SK-N-SH treated with all-trans-retinoic acid at 6 μM for 48 hours (cell line): ENCODE data around the gene RGMA.

Experiments
- ATAC-seq: fragments of 200-7000 bp; cut with Tn5 transposase; 3 replicates; pipeline ENCODE4 v1.9.1; 2020; ENCODE audit warnings: mild to moderate bottlenecking, moderate library complexity
- ARNTL ChIP-seq: fragments of 450-650 bp; formaldehyde crosslinking; IDR thresholded peaks from 2 replicates; pipeline ENCODE4 v1.5.0; 2020; ENCODE audit warnings: low read depth, mild to moderate bottlenecking, moderate library complexity, borderline replicate concordance
- BACH2 ChIP-seq: fragments of 250-450 bp; sonication (Bioruptor Pico); IDR thresholded peaks from 2 replicates; pipeline ENCODE4 v1.9.0; 2021; ENCODE audit warnings: mild to moderate bottlenecking, borderline replicate concordance
- CSDC2 ChIP-seq: fragments of 250-450 bp; sonication (Bioruptor Pico); IDR thresholded peaks from 2 replicates; pipeline ENCODE4 v1.5.0; 2020; ENCODE audit warnings: mild to moderate bottlenecking, moderate library complexity
- CSRNP3 ChIP-seq: fragments of 250-450 bp; sonication (Bioruptor Pico); IDR thresholded peaks from 2 replicates; pipeline ENCODE4 v1.5.1; 2021; ENCODE audit warnings: mild to moderate bottlenecking, moderate library complexity
- ISL1 ChIP-seq: fragments of 250-450 bp; sonication (Bioruptor Pico); IDR thresholded peaks from 2 replicates; pipeline ENCODE4 v2.1.2; 2022; ENCODE audit warnings: mild to moderate bottlenecking, moderate library complexity
- OSR1 ChIP-seq: fragments of 250-450 bp; sonication (Bioruptor Pico); IDR thresholded peaks from 2 replicates; pipeline ENCODE4 v1.8.0; 2022; ENCODE audit warnings: moderate library complexity, mild to moderate bottlenecking, inconsistent platforms
- PPARA ChIP-seq: fragments of 250-450 bp; sonication (Bioruptor Pico); IDR thresholded peaks from 2 replicates; pipeline ENCODE4 v1.5.0; 2020; ENCODE audit warnings: mild to moderate bottlenecking, borderline replicate concordance
- SNAI2 ChIP-seq: fragments of 250-450 bp; sonication (Bioruptor Pico); IDR thresholded peaks from 2 replicates; pipeline ENCODE4 v1.5.0; 2020; ENCODE audit warnings: mild to moderate bottlenecking, moderate library complexity
- TCF4 ChIP-seq: fragments of 250-450 bp; sonication (Bioruptor Pico); IDR thresholded peaks from 2 replicates; pipeline ENCODE4 v1.8.0; 2021; ENCODE audit warnings: mild to moderate bottlenecking, moderate library complexity, borderline replicate concordance
- TOX ChIP-seq: fragments of 250-450 bp; sonication (Bioruptor Pico); IDR thresholded peaks from 2 replicates; pipeline ENCODE4 v1.8.0; 2021; ENCODE audit warnings: mild to moderate bottlenecking, moderate library complexity, borderline replicate concordance
- ZC3H10 ChIP-seq: fragments of 250-450 bp; sonication (Bioruptor Pico); IDR thresholded peaks from 2 replicates; pipeline ENCODE4 v1.5.1; 2021; ENCODE audit warnings: mild to moderate bottlenecking, moderate library complexity
- ZFP3 ChIP-seq: fragments of 250-450 bp; sonication (Bioruptor Pico); IDR thresholded peaks from 2 replicates; pipeline ENCODE4 v1.5.0; 2020; ENCODE audit warnings: mild to moderate bottlenecking, moderate library complexity
- ZFP30 ChIP-seq: fragments of 450-650 bp; formaldehyde crosslinking; IDR thresholded peaks from 2 replicates; pipeline ENCODE4 v1.5.0; 2022; ENCODE audit warnings: mild to moderate bottlenecking, moderate library complexity
- ZNF565 ChIP-seq: fragments of 450-650 bp; formaldehyde crosslinking; conservative IDR thresholded peaks from 2 replicates; pipeline ENCODE4 v1.5.0; 2020; ENCODE audit warnings: low read depth, mild to moderate bottlenecking, moderate library complexity
- ZNF70 ChIP-seq: fragments of 450-650 bp; formaldehyde crosslinking; IDR thresholded peaks from 2 replicates; pipeline ENCODE4 v1.5.0; 2020; ENCODE audit warnings: mild to moderate bottlenecking, moderate library complexity
- TF ChIP-seq, protein P1 (sequence below): fragments of 250-450 bp; sonication (Bioruptor Pico); IDR thresholded peaks from 2 replicates; pipeline ENCODE4 v1.5.1; 2020; ENCODE audit warnings: low read depth, mild to moderate bottlenecking, moderate library complexity
- TF ChIP-seq, protein P2 (sequence below): fragments of 250-450 bp; sonication (Bioruptor Pico); IDR thresholded peaks from 2 replicates; pipeline ENCODE4 v1.5.0; 2020; ENCODE audit warnings: mild to moderate bottlenecking, moderate library complexity
- TF ChIP-seq, protein P3 (sequence below): fragments of 250-450 bp; sonication (Bioruptor Pico); IDR thresholded peaks from 2 replicates; pipeline ENCODE4 v1.8.0; 2021; ENCODE audit warnings: low read depth, mild to moderate bottlenecking, moderate library complexity, borderline replicate concordance
- TF ChIP-seq, protein P4 (sequence below): fragments of 250-450 bp; sonication (Bioruptor Pico); IDR thresholded peaks from 2 replicates; pipeline ENCODE4 v1.8.0; 2020; ENCODE audit warnings: mild to moderate bottlenecking, moderate library complexity, borderline replicate concordance

Gene RGMA

DNA sequence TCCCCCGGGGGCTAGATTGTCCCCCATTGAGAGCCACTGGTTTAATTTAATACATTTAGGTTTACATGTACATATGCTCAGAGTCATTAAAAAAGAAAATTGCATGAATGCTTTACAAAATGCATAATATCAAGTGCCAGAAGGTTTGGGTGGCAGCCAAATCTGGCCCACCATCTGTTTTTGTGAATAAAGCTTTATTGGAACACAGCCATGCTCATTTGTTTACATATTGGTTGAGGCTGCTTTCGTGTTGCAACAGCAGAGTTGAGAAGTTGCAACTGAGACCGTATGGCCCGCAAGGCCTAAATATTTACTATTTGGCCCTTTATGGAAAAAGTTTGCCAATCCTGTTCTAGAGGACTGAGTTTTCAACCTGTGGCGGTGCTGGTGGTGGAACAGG, 32.1 kb upstream of the RGMA start:
- no peak for ATAC-seq
- TF ChIP-seq ARNTL (CRISPR knock-in tag), result no peak
- no peak for TF ChIP-seq OSR1 (CRISPR knock-in tag)
- TF ChIP-seq ISL1, result no peak
- TF ChIP-seq TOX, result no peak
- TF ChIP-seq, all 23 proteins: peak for 0

DNA sequence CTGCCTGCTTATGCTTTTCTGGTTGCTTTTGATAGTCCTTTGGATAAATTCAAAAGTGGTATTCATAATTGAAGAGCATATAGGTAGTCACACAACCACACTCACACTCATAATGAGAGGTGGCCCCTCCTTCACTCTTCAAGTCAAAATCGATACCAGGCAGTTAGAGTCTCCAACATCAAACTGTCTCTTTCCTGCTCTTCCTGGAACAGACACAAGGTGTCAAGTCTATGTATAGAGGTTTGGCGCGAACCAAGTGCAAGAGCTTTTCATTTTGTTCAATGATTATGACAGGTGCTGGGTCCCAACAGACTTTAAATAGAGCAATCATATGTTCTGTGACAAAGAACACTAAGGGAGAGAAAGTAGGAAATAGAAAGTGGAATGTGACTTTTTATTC, 29.9 kb upstream of the RGMA start:
- TF ChIP-seq ZC3H10 (CRISPR knock-in tag) (no peak), CSRNP3 (CRISPR knock-in tag) (no peak), ZNF565 (no peak), SNAI2 (no peak), TCF4 (no peak), BACH2 (CRISPR knock-in tag) (no peak), CSDC2 (CRISPR knock-in tag) (no peak), OSR1 (CRISPR knock-in tag) (no peak), TOX (no peak)
- TF ChIP-seq, protein P1, sequence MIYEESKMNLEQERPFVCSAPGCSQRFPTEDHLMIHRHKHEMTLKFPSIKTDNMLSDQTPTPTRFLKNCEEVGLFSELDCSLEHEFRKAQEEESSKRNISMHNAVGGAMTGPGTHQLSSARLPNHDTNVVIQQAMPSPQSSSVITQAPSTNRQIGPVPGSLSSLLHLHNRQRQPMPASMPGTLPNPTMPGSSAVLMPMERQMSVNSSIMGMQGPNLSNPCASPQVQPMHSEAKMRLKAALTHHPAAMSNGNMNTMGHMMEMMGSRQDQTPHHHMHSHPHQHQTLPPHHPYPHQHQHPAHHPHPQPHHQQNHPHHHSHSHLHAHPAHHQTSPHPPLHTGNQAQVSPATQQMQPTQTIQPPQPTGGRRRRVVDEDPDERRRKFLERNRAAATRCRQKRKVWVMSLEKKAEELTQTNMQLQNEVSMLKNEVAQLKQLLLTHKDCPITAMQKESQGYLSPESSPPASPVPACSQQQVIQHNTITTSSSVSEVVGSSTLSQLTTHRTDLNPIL, result no peak
- TF ChIP-seq, protein P2, sequence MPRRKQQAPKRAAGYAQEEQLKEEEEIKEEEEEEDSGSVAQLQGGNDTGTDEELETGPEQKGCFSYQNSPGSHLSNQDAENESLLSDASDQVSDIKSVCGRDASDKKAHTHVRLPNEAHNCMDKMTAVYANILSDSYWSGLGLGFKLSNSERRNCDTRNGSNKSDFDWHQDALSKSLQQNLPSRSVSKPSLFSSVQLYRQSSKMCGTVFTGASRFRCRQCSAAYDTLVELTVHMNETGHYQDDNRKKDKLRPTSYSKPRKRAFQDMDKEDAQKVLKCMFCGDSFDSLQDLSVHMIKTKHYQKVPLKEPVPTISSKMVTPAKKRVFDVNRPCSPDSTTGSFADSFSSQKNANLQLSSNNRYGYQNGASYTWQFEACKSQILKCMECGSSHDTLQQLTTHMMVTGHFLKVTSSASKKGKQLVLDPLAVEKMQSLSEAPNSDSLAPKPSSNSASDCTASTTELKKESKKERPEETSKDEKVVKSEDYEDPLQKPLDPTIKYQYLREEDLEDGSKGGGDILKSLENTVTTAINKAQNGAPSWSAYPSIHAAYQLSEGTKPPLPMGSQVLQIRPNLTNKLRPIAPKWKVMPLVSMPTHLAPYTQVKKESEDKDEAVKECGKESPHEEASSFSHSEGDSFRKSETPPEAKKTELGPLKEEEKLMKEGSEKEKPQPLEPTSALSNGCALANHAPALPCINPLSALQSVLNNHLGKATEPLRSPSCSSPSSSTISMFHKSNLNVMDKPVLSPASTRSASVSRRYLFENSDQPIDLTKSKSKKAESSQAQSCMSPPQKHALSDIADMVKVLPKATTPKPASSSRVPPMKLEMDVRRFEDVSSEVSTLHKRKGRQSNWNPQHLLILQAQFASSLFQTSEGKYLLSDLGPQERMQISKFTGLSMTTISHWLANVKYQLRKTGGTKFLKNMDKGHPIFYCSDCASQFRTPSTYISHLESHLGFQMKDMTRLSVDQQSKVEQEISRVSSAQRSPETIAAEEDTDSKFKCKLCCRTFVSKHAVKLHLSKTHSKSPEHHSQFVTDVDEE (CRISPR knock-in tag), result no peak
- TF ChIP-seq, protein P3, sequence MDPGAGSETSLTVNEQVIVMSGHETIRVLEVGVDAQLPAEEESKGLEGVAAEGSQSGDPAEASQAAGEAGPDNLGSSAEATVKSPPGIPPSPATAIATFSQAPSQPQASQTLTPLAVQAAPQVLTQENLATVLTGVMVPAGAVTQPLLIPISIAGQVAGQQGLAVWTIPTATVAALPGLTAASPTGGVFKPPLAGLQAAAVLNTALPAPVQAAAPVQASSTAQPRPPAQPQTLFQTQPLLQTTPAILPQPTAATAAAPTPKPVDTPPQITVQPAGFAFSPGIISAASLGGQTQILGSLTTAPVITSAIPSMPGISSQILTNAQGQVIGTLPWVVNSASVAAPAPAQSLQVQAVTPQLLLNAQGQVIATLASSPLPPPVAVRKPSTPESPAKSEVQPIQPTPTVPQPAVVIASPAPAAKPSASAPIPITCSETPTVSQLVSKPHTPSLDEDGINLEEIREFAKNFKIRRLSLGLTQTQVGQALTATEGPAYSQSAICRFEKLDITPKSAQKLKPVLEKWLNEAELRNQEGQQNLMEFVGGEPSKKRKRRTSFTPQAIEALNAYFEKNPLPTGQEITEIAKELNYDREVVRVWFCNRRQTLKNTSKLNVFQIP (CRISPR knock-in tag), result no peak
- TF ChIP-seq, all 23 proteins: peak for 0
- no peak for ATAC-seq

- no peak for ATAC-seq
- no peak for TF ChIP-seq ZFP3 (CRISPR knock-in tag)
- TF ChIP-seq, protein P4, sequence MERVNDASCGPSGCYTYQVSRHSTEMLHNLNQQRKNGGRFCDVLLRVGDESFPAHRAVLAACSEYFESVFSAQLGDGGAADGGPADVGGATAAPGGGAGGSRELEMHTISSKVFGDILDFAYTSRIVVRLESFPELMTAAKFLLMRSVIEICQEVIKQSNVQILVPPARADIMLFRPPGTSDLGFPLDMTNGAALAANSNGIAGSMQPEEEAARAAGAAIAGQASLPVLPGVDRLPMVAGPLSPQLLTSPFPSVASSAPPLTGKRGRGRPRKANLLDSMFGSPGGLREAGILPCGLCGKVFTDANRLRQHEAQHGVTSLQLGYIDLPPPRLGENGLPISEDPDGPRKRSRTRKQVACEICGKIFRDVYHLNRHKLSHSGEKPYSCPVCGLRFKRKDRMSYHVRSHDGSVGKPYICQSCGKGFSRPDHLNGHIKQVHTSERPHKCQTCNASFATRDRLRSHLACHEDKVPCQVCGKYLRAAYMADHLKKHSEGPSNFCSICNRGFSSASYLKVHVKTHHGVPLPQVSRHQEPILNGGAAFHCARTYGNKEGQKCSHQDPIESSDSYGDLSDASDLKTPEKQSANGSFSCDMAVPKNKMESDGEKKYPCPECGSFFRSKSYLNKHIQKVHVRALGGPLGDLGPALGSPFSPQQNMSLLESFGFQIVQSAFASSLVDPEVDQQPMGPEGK (CRISPR knock-in tag), result no peak
- TF ChIP-seq ISL1, result no peak
- TF ChIP-seq, protein P1, result no peak
- TF ChIP-seq, protein P3 (CRISPR knock-in tag), result no peak
- no peak for TF ChIP-seq SNAI2
- TF ChIP-seq PPARA, result no peak
- TF ChIP-seq CSRNP3 (CRISPR knock-in tag), result no peak
- TF ChIP-seq OSR1 (CRISPR knock-in tag), result no peak
- TF ChIP-seq TCF4, result no peak
- TF ChIP-seq, protein P2 (CRISPR knock-in tag), result no peak
- TF ChIP-seq ZNF70 (CRISPR knock-in tag), result no peak
- no peak for TF ChIP-seq ZFP30 (CRISPR knock-in tag)
- TF ChIP-seq ARNTL (CRISPR knock-in tag), result no peak
- TF ChIP-seq TOX, result no peak
- TF ChIP-seq CSDC2 (CRISPR knock-in tag), result no peak
- no peak for TF ChIP-seq ZC3H10 (CRISPR knock-in tag)
- no peak for TF ChIP-seq ZNF565
These were observed 22.4 kb upstream of the RGMA start for GRCh38 chr15:93111451-93111850.
